Measurements from ENCODE around the gene APOBEC3B.

DNA sequence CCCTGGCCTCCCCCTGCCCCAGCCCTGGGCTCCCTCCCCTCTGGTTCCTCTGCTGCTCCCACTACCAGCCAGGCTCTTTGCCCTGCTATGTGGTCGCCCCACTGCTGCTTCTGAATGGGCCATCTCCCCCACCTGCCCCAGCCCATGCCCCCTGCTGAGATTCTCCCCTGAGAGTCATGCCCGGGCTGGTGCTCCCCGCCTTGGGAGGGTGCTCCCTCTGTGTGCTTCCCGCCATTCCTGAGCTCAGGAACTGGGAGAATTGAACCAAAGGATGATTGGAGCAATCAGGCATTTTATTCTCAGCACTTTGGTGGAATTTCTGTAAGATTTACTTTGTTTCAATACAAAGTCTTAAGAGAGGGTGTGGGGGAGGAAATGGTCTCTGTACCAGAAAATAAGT, 45.6 kb downstream of the APOBEC3B start:
- TF ChIP-seq, protein P1, sequence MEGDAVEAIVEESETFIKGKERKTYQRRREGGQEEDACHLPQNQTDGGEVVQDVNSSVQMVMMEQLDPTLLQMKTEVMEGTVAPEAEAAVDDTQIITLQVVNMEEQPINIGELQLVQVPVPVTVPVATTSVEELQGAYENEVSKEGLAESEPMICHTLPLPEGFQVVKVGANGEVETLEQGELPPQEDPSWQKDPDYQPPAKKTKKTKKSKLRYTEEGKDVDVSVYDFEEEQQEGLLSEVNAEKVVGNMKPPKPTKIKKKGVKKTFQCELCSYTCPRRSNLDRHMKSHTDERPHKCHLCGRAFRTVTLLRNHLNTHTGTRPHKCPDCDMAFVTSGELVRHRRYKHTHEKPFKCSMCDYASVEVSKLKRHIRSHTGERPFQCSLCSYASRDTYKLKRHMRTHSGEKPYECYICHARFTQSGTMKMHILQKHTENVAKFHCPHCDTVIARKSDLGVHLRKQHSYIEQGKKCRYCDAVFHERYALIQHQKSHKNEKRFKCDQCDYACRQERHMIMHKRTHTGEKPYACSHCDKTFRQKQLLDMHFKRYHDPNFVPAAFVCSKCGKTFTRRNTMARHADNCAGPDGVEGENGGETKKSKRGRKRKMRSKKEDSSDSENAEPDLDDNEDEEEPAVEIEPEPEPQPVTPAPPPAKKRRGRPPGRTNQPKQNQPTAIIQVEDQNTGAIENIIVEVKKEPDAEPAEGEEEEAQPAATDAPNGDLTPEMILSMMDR (IDR thresholded peaks at IDR 0.05) = no peak
- no peak for TF ChIP-seq POLR2A (IDR thresholded peaks at IDR 0.05)

Data from thyroid gland (tissue), 4 donors.